ENCODE measurements around the gene HVCN1. TPM values are rescaled to one million over a fixed set of nuclear protein-coding genes. Genes with fewer than 3 reads are reported as not detected.

HVCN1 gene
- total and polyA plus RNA-seq, 2 of the 8 experiments (the other 6 are each of a cell fraction or from before 2014, with no cell fraction given) = 5.8 to 11.2 TPM

DNA sequence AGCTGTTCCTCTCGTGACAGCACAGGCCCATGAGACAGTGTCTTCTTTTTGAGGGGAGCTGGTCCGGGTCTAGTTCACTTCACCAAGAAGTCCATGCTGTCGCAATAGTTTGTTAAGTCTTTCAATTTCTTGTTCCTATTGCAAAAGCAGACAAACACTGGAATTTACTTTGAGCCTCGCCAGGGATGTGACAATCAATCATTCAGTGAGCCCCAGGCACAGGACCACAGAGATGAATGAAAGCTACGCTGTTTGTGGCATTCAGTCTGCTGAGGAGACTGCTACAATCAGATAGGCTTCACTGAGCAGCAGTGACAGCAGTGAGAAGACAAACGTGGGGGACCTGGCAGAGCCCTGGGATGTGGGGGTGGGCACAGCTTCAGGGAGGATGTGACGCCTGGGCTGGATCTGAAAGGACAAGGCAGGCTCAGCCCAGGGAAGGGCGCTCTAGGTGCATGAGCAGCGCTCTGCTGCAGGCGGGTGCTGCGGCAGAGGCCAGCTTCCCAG, 39.5 kb downstream of the HVCN1 start:
- Histone ChIP-seq H4K5ac (ENCODE audit: insufficient read length, low read depth, low read length) (no peak overlapping the region), H4K91ac (replicated peaks; ENCODE audit: insufficient read length, low read length) (no peak overlapping the region), H3K4me3 (ENCODE audit: extremely low read depth in 1 of 4, insufficient read depth in 2 of 4, low read depth in 3 of 4, low read length in 4 of 4) (no peak overlapping the region), H2BK12ac (ENCODE audit: low read depth, low read length) (no peak overlapping the region), H3K14ac (ENCODE audit: insufficient read length) (no peak overlapping the region), H2BK5ac (ENCODE audit: low read depth, low read length) (no peak overlapping the region), H3K9ac (replicated peaks in 1 of 4; ENCODE audit: extremely low read depth in 1 of 4, low read depth in 3 of 4, low read length in 3 of 4) (no peak overlapping the region), H3K36me3 (ENCODE audit: control insufficient read depth in 2 of 4, insufficient read depth in 4 of 4, low read length in 3 of 4) (no peaks in the 10 kb centered on the region), H2AK5ac (ENCODE audit: low read depth, low read length) (no peak overlapping the region), H3K79me1 (ENCODE audit: low read depth, low read length) (no peaks in the 10 kb centered on the region), H2BK120ac (replicated peaks; ENCODE audit: low read depth, low read length) (no peak overlapping the region), H3K27ac (ENCODE audit: low read depth, low read length) (no peak overlapping the region), H3K4me2 (ENCODE audit: insufficient read depth in 1 of 2, low read depth in 2 of 2, low read length in 2 of 2) (no peak overlapping the region), H4K8ac (ENCODE audit: extremely low read depth, insufficient read depth, low read length) (no peak overlapping the region), H3K4me1 (replicated peaks in 1 of 4; ENCODE audit: control insufficient read depth in 3 of 4, insufficient read depth in 4 of 4, low read length in 3 of 4) (peaks cover 2 to 4% (median 2%) of the 10 kb centered on the region in 4 experiments; a peak in 5 of 7 replicates), H3K56ac (replicated peaks; ENCODE audit: insufficient read length, low read depth, low read length) (no peak overlapping the region), H3K79me2 (ENCODE audit: control insufficient read depth in 1 of 2, insufficient read depth in 2 of 2, low read length in 2 of 2) (no peaks in the 10 kb centered on the region), H3K23ac (ENCODE audit: insufficient read length) (no peak overlapping the region), H4K20me1 (replicated peaks in 1 of 2; ENCODE audit: control insufficient read depth in 1 of 2, insufficient read depth in 2 of 2, low read length in 2 of 2) (no peaks in the 10 kb centered on the region), H3K4ac (replicated peaks; ENCODE audit: insufficient read length, low read depth, low read length) (no peak overlapping the region), H3K9me3 (ENCODE audit: insufficient read depth in 2 of 2, low read depth in 1 of 2, low read length in 1 of 2) (no peaks in the 10 kb centered on the region), H2BK20ac (ENCODE audit: low read length) (no peak overlapping the region), H2BK15ac (ENCODE audit: low read length) (no peak overlapping the region), H3K27me3 (replicated peaks in 1 of 4; ENCODE audit: control insufficient read depth in 3 of 4, extremely low read depth in 1 of 4, insufficient read depth in 3 of 4, low read length in 3 of 4) (no peaks in the 10 kb centered on the region), H3K18ac (ENCODE audit: extremely low read depth, low read length) (no peak overlapping the region), H3K23me2 (ENCODE audit: low read depth, low read length) (no peaks in the 10 kb centered on the region), H2AFZ (ENCODE audit: low read length) (no peak overlapping the region)
- ChIA-PET CTCF (ENCODE audit: partially characterized antibody) (interaction anchor here (0.6 to 1.4 kb wide), 8 partner anchors 11 to 238 kb away, joined by 3 to 5 read pairs (median 4); no protein-coding TSS in a partner anchor), POLR2A (ENCODE audit: partially characterized antibody) (interaction anchor here (1.5 kb wide), 2 partner anchors 9 to 11 kb away, joined by 3 to 4 read pairs; no protein-coding TSS in a partner anchor)
- DNase-seq (ENCODE audit: low read depth in 1 of 2, low spot score in 2 of 2) (no peak), FAIRE-seq (no peak)
- TF ChIP-seq BRCA1 (IDR thresholded peaks at IDR 0.05; ENCODE audit: low read depth, low read length) (no peak), SIX5 (IDR thresholded peaks at IDR 0.05; ENCODE audit: low read depth, low read length) (no peak), RAD21 (IDR thresholded peaks at IDR 0.05 in 1 of 2, conservative IDR thresholded peaks at IDR 0.05 in 1 of 2; ENCODE audit: low read depth in 2 of 2, low read length in 2 of 2) (peak; percentile 34 to 52), FOSL1 (IDR thresholded peaks at IDR 0.05; ENCODE audit: insufficient read depth, low read depth, low read length) (no peak), SP2 (IDR thresholded peaks at IDR 0.05; ENCODE audit: low read length) (no peak)
- TF ChIP-seq, protein P1, sequence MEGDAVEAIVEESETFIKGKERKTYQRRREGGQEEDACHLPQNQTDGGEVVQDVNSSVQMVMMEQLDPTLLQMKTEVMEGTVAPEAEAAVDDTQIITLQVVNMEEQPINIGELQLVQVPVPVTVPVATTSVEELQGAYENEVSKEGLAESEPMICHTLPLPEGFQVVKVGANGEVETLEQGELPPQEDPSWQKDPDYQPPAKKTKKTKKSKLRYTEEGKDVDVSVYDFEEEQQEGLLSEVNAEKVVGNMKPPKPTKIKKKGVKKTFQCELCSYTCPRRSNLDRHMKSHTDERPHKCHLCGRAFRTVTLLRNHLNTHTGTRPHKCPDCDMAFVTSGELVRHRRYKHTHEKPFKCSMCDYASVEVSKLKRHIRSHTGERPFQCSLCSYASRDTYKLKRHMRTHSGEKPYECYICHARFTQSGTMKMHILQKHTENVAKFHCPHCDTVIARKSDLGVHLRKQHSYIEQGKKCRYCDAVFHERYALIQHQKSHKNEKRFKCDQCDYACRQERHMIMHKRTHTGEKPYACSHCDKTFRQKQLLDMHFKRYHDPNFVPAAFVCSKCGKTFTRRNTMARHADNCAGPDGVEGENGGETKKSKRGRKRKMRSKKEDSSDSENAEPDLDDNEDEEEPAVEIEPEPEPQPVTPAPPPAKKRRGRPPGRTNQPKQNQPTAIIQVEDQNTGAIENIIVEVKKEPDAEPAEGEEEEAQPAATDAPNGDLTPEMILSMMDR (IDR thresholded peaks at IDR 0.05; ENCODE audit: control extremely low read depth in 1 of 3, insufficient read depth in 1 of 3, low read depth in 1 of 3, low read length in 3 of 3) = peak; percentile 18 to 27 (median 21); a peak in 3 of 4 replicates
- WGBS, 2 experiments (ENCODE audit: extremely low coverage in 1 of 2, insufficient coverage in 1 of 2, insufficient read length in 1 of 2, insufficient replicate concordance in 2 of 2, low coverage in 1 of 2, low lambda C conversion rate in 2 of 2, missing lambda C conversion rate in 1 of 2) = 82% methylated on average over 11 of the region's 11 CpGs; no CpG with 5 or more reads in 1 of the 2 experiments

Measured in H1 (cell line).